Measurements from ENCODE around the gene CD28.

CD28 gene

GRCh38 chr2:203730883-203731282 is 24.4 kb downstream of the CD28 start:
- Histone ChIP-seq H2AK5ac (ENCODE audit: low read depth, low read length) (no peak overlapping the region), H3K4me1 (ENCODE audit: control insufficient read depth in 2 of 2, insufficient read depth in 1 of 2, low read depth in 1 of 2, low read length in 2 of 2) (no peaks in the 10 kb centered on the region), H2BK5ac (ENCODE audit: low read length) (no peak overlapping the region), H3K4ac (ENCODE audit: low read length) (no peak overlapping the region), H3K36me3 (replicated peaks in 1 of 2; ENCODE audit: control insufficient read depth in 2 of 2, insufficient read depth in 2 of 2, low read length in 2 of 2) (no peaks in the 10 kb centered on the region), H2BK12ac (ENCODE audit: low read length) (no peak overlapping the region), H2AFZ (ENCODE audit: low read length) (no peak overlapping the region), H3K9me3 (replicated peaks in 1 of 2; ENCODE audit: control insufficient read depth in 2 of 2, insufficient read depth in 1 of 2, low read depth in 1 of 2, low read length in 2 of 2) (no peaks in the 10 kb centered on the region), H2BK15ac (ENCODE audit: low read length) (no peak overlapping the region), H4K8ac (ENCODE audit: low read depth, low read length) (no peak overlapping the region), H4K91ac (ENCODE audit: low read depth, low read length, poor library complexity) (no peak overlapping the region), H2BK120ac (ENCODE audit: low read depth, low read length) (no peak overlapping the region), H3K14ac (ENCODE audit: low read length) (no peak overlapping the region), H3K27me3 (ENCODE audit: control insufficient read depth in 3 of 3, insufficient read depth in 3 of 3, low read depth in 1 of 3, low read length in 3 of 3) (peaks cover 0 to 7% (median 0%) of the 10 kb centered on the region in 3 experiments), H3K23ac (ENCODE audit: low read depth, low read length, poor library complexity) (no peak overlapping the region), H3K9ac (ENCODE audit: low read depth, low read length, poor library complexity) (no peak overlapping the region), H3K4me3 (ENCODE audit: low read length in 2 of 2) (no peak overlapping the region), H3K79me1 (ENCODE audit: low read depth, low read length) (no peaks in the 10 kb centered on the region), H3K18ac (ENCODE audit: low read length) (no peak overlapping the region), H3K27ac (replicated peaks; ENCODE audit: low read length) (no peak overlapping the region), H3K4me2 (ENCODE audit: insufficient read depth, low read length, poor library complexity, severe bottlenecking) (no peak overlapping the region)
- WGBS, 2 donors (ENCODE audit: extremely low coverage in 2 of 2, insufficient read length in 2 of 2, insufficient replicate concordance in 1 of 2), result no CpG with 5 or more reads among the region's 2 CpGs
- no peak for DNase-seq (ENCODE audit: low spot score)

GRCh38 chr2:203732092-203732952 is 25.9 kb downstream of the CD28 start:
- no peak overlapping the region for H2BK120ac ChIP-seq (ENCODE audit: low read depth, low read length)
- no peak overlapping the region for H2AK5ac ChIP-seq (ENCODE audit: low read depth, low read length)
- no peak overlapping the region for H3K9ac ChIP-seq (ENCODE audit: low read depth, low read length, poor library complexity)
- no peak overlapping the region for H2BK15ac ChIP-seq (ENCODE audit: low read length)
- DNase-seq (ENCODE audit: low spot score), result no peak
- H2BK5ac ChIP-seq (ENCODE audit: low read length), result no peak overlapping the region
- no peak overlapping the region for H4K91ac ChIP-seq (ENCODE audit: low read depth, low read length, poor library complexity)
- peaks cover 0 to 7% (median 0%) of the 10 kb centered on the region in 3 experiments for H3K27me3 ChIP-seq (ENCODE audit: control insufficient read depth in 3 of 3, insufficient read depth in 3 of 3, low read depth in 1 of 3, low read length in 3 of 3)
- no peak overlapping the region for H2BK12ac ChIP-seq (ENCODE audit: low read length)
- no peak overlapping the region for H3K4me3 ChIP-seq (ENCODE audit: low read length in 2 of 2)
- no peak overlapping the region for H2AFZ ChIP-seq (ENCODE audit: low read length)
- no peak overlapping the region for H3K4me2 ChIP-seq (ENCODE audit: insufficient read depth, low read length, poor library complexity, severe bottlenecking)
- H3K18ac ChIP-seq (ENCODE audit: low read length), result no peak overlapping the region
- no peaks in the 10 kb centered on the region for H3K36me3 ChIP-seq (replicated peaks in 1 of 2; ENCODE audit: control insufficient read depth in 2 of 2, insufficient read depth in 2 of 2, low read length in 2 of 2)
- no peak overlapping the region for H3K4ac ChIP-seq (ENCODE audit: low read length)
- H4K8ac ChIP-seq (ENCODE audit: low read depth, low read length), result no peak overlapping the region
- no peak overlapping the region for H3K23ac ChIP-seq (ENCODE audit: low read depth, low read length, poor library complexity)
- no peak overlapping the region for H3K27ac ChIP-seq (replicated peaks; ENCODE audit: low read length)
- no CpG with 5 or more reads among the region's 6 CpGs for WGBS, 2 donors (ENCODE audit: extremely low coverage in 2 of 2, insufficient read length in 2 of 2, insufficient replicate concordance in 1 of 2)
- no peaks in the 10 kb centered on the region for H3K4me1 ChIP-seq (ENCODE audit: control insufficient read depth in 2 of 2, insufficient read depth in 1 of 2, low read depth in 1 of 2, low read length in 2 of 2)
- H3K14ac ChIP-seq (ENCODE audit: low read length), result no peak overlapping the region
- no peaks in the 10 kb centered on the region for H3K79me1 ChIP-seq (ENCODE audit: low read depth, low read length)
- no peaks in the 10 kb centered on the region for H3K9me3 ChIP-seq (replicated peaks in 1 of 2; ENCODE audit: control insufficient read depth in 2 of 2, insufficient read depth in 1 of 2, low read depth in 1 of 2, low read length in 2 of 2)

- no peaks in the 10 kb centered on the region for H3K9me3 ChIP-seq (replicated peaks in 1 of 2; ENCODE audit: control insufficient read depth in 2 of 2, insufficient read depth in 1 of 2, low read depth in 1 of 2, low read length in 2 of 2)
- no peak overlapping the region for H3K4me2 ChIP-seq (ENCODE audit: insufficient read depth, low read length, poor library complexity, severe bottlenecking)
- H2BK120ac ChIP-seq (ENCODE audit: low read depth, low read length), result no peak overlapping the region
- DNase-seq (ENCODE audit: low spot score), result no peak
- no peak overlapping the region for H2BK15ac ChIP-seq (ENCODE audit: low read length)
- H2BK12ac ChIP-seq (ENCODE audit: low read length), result no peak overlapping the region
- no peak overlapping the region for H3K23ac ChIP-seq (ENCODE audit: low read depth, low read length, poor library complexity)
- H3K27ac ChIP-seq (replicated peaks; ENCODE audit: low read length), result no peak overlapping the region
- H3K79me1 ChIP-seq (ENCODE audit: low read depth, low read length), result no peaks in the 10 kb centered on the region
- H3K18ac ChIP-seq (ENCODE audit: low read length), result no peak overlapping the region
- H3K9ac ChIP-seq (ENCODE audit: low read depth, low read length, poor library complexity), result no peak overlapping the region
- H3K4ac ChIP-seq (ENCODE audit: low read length), result no peak overlapping the region
- no peak overlapping the region for H3K4me3 ChIP-seq (ENCODE audit: low read length in 2 of 2)
- H3K4me1 ChIP-seq (ENCODE audit: control insufficient read depth in 2 of 2, insufficient read depth in 1 of 2, low read depth in 1 of 2, low read length in 2 of 2), result no peaks in the 10 kb centered on the region
- H2AFZ ChIP-seq (ENCODE audit: low read length), result no peak overlapping the region
- peaks cover 0 to 7% (median 0%) of the 10 kb centered on the region in 3 experiments for H3K27me3 ChIP-seq (ENCODE audit: control insufficient read depth in 3 of 3, insufficient read depth in 3 of 3, low read depth in 1 of 3, low read length in 3 of 3)
- H3K36me3 ChIP-seq (replicated peaks in 1 of 2; ENCODE audit: control insufficient read depth in 2 of 2, insufficient read depth in 2 of 2, low read length in 2 of 2), result no peaks in the 10 kb centered on the region
- H4K8ac ChIP-seq (ENCODE audit: low read depth, low read length), result no peak overlapping the region
- no peak overlapping the region for H2AK5ac ChIP-seq (ENCODE audit: low read depth, low read length)
- no CpG with 5 or more reads among the region's 3 CpGs for WGBS, 2 donors (ENCODE audit: extremely low coverage in 2 of 2, insufficient read length in 2 of 2, insufficient replicate concordance in 1 of 2)
- H2BK5ac ChIP-seq (ENCODE audit: low read length), result no peak overlapping the region
- H3K14ac ChIP-seq (ENCODE audit: low read length), result no peak overlapping the region
- H4K91ac ChIP-seq (ENCODE audit: low read depth, low read length, poor library complexity), result no peak overlapping the region
Observed at GRCh38 chr2:203732953-203733510, 26.6 kb downstream of the CD28 start.

GRCh38 chr2:203733684-203734083 is 27.2 kb downstream of the CD28 start:
- no peaks in the 10 kb centered on the region for H3K4me1 ChIP-seq (ENCODE audit: control insufficient read depth in 2 of 2, insufficient read depth in 1 of 2, low read depth in 1 of 2, low read length in 2 of 2)
- no peak overlapping the region for H2BK120ac ChIP-seq (ENCODE audit: low read depth, low read length)
- H3K9ac ChIP-seq (ENCODE audit: low read depth, low read length, poor library complexity), result no peak overlapping the region
- H2BK5ac ChIP-seq (ENCODE audit: low read length), result no peak overlapping the region
- H3K9me3 ChIP-seq (replicated peaks in 1 of 2; ENCODE audit: control insufficient read depth in 2 of 2, insufficient read depth in 1 of 2, low read depth in 1 of 2, low read length in 2 of 2), result no peaks in the 10 kb centered on the region
- H3K79me1 ChIP-seq (ENCODE audit: low read depth, low read length), result no peaks in the 10 kb centered on the region
- H4K91ac ChIP-seq (ENCODE audit: low read depth, low read length, poor library complexity), result no peak overlapping the region
- H3K4me3 ChIP-seq (ENCODE audit: low read length in 2 of 2), result no peak overlapping the region
- no peak overlapping the region for H4K8ac ChIP-seq (ENCODE audit: low read depth, low read length)
- no CpG with 5 or more reads among the region's 1 CpG for WGBS, 2 donors (ENCODE audit: extremely low coverage in 2 of 2, insufficient read length in 2 of 2, insufficient replicate concordance in 1 of 2)
- DNase-seq (ENCODE audit: low spot score), result no peak
- no peak overlapping the region for H3K4ac ChIP-seq (ENCODE audit: low read length)
- H3K23ac ChIP-seq (ENCODE audit: low read depth, low read length, poor library complexity), result no peak overlapping the region
- no peak overlapping the region for H2BK15ac ChIP-seq (ENCODE audit: low read length)
- H3K14ac ChIP-seq (ENCODE audit: low read length), result no peak overlapping the region
- no peak overlapping the region for H2AFZ ChIP-seq (ENCODE audit: low read length)
- no peak overlapping the region for H3K27ac ChIP-seq (replicated peaks; ENCODE audit: low read length)
- no peak overlapping the region for H2BK12ac ChIP-seq (ENCODE audit: low read length)
- no peaks in the 10 kb centered on the region for H3K36me3 ChIP-seq (replicated peaks in 1 of 2; ENCODE audit: control insufficient read depth in 2 of 2, insufficient read depth in 2 of 2, low read length in 2 of 2)
- no peak overlapping the region for H2AK5ac ChIP-seq (ENCODE audit: low read depth, low read length)
- H3K18ac ChIP-seq (ENCODE audit: low read length), result no peak overlapping the region
- peaks cover 0 to 7% (median 0%) of the 10 kb centered on the region in 3 experiments for H3K27me3 ChIP-seq (ENCODE audit: control insufficient read depth in 3 of 3, insufficient read depth in 3 of 3, low read depth in 1 of 3, low read length in 3 of 3)
- H3K4me2 ChIP-seq (ENCODE audit: insufficient read depth, low read length, poor library complexity, severe bottlenecking), result no peak overlapping the region
